ENCODE measurements around the gene CFAP46.

The CFAP46 gene

DNA sequence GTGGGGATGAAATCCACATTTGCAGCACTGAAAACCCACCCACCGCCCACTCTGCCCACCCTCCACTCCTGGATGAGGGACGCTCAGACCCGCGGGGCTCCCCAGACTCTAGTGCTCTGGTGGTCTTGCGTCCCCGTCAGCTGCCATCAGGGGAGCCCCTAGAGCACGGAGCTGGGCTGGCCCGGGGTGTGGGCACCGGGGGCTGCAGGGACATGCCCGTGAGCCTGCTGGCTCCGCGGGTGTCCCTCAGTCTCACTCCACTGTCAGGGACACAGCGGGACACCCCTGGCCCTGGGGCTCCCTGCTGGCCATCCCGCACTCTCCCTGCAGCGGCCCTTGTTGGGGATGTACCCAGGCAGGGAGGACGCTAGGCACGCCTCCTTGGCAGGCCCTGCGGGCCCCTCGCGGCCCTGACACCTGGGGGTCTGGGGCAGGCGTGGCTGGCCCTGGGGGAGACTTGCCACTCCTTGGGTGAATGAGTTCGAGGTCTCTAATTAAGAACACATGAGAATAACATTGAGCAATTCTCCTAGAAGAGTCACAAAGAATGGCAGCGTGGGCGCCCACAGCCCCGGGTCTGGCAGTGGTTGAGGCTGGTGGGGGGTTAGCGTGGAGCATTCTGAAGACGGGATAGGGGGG is 64.2 kb downstream of the CFAP46 start:
- H3K4me3 ChIP-seq (ENCODE audit: control insufficient read depth, low read depth, low read length): no peak overlapping the region
- TF ChIP-seq, protein P1, sequence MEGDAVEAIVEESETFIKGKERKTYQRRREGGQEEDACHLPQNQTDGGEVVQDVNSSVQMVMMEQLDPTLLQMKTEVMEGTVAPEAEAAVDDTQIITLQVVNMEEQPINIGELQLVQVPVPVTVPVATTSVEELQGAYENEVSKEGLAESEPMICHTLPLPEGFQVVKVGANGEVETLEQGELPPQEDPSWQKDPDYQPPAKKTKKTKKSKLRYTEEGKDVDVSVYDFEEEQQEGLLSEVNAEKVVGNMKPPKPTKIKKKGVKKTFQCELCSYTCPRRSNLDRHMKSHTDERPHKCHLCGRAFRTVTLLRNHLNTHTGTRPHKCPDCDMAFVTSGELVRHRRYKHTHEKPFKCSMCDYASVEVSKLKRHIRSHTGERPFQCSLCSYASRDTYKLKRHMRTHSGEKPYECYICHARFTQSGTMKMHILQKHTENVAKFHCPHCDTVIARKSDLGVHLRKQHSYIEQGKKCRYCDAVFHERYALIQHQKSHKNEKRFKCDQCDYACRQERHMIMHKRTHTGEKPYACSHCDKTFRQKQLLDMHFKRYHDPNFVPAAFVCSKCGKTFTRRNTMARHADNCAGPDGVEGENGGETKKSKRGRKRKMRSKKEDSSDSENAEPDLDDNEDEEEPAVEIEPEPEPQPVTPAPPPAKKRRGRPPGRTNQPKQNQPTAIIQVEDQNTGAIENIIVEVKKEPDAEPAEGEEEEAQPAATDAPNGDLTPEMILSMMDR (IDR thresholded peaks at IDR 0.05; ENCODE audit: control insufficient read depth, insufficient read depth, low read depth, low read length, missing control alignments): no peak
- DNase-seq (ENCODE audit: low read depth): no peak

DNA sequence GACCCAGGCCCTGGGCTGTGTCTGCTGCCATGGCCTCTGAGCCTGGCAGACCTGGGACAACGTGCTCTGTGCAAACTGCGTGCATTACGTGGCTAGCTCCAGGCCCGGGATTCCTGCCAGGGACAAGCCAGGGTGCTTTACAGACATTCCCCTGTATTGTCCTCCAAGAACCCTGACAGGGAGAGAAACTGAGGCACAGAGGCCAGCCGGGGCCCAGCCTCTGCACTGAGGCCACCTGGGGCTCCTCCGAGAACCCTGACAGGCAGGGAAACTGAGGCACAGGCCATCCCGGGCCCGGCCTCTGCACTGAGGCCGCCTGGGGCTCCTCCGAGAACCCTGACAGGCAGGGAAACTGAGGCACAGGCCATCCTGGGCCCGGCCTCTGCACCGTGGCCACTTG is 64.9 kb downstream of the CFAP46 start:
- no peak for DNase-seq (ENCODE audit: low read depth)
- H3K4me3 ChIP-seq (ENCODE audit: control insufficient read depth, low read depth, low read length): no peak overlapping the region
- TF ChIP-seq, protein P1 (IDR thresholded peaks at IDR 0.05; ENCODE audit: control insufficient read depth, insufficient read depth, low read depth, low read length, missing control alignments): no peak

DNA sequence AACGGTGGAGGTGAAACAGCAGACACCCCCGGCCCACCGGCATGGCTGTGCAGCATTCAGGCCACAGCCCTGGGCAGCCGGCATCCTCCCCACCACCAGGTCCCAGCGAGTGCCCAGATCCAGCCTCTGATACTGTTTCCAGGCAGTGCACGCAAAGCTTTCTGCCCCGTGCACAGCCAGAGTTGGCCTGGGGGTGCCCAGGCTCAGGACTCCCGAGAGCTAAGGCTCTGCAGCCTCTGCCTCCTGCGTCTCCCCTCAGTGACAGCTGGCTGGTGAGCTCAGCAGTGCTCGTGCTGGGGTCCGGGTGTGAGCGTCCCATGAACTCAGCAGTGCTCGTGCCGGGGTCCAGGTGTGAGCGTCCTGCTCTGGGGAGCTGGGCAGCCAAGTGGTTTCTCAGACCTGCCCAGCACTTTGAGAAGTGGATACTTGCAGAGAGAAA is 65.4 kb downstream of the CFAP46 start:
- TF ChIP-seq, protein P1 (IDR thresholded peaks at IDR 0.05; ENCODE audit: control insufficient read depth, insufficient read depth, low read depth, low read length, missing control alignments): no peak
- H3K4me3 ChIP-seq (ENCODE audit: control insufficient read depth, low read depth, low read length): no peak overlapping the region
- DNase-seq (ENCODE audit: low read depth): no peak

DNA sequence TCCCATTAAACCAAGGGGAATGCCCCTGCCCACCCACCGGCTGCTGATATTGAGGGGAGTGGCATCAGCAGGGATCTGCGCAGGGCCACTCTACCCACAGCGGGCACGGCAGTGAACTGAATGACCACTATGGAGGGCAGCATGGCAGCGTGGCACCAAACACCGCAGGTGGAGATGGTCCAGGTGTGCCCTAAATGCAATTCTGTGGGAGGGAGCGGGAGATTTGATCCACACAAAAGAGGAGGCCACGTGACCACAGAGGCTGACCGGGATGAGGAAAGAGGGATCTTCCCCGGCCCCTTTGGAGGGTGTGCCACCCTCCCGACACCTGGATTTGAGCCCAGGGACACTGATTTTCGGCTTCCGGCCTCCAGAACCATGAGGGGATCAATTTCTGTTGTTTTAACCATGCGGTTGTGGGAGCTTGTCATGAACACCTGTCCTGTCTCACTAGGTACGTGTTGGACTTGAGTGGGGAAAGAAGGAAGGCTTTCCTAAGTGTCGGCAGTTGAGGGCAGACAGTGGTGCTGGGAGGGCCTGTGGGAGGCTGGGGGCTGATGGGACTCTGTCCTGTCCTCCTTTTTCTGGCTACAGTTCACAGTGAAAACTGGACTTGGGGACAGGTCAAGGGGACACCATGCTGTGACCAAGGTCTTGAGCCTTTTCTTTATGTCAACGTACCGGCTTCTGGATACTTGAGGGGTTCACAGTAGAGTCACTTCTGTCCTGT is 66.1 kb downstream of the CFAP46 start:
- DNase-seq (ENCODE audit: low read depth): no peak
- H3K4me3 ChIP-seq (ENCODE audit: control insufficient read depth, low read depth, low read length): no peak overlapping the region
- TF ChIP-seq, protein P1 (IDR thresholded peaks at IDR 0.05; ENCODE audit: control insufficient read depth, insufficient read depth, low read depth, low read length, missing control alignments): no peak

DNA sequence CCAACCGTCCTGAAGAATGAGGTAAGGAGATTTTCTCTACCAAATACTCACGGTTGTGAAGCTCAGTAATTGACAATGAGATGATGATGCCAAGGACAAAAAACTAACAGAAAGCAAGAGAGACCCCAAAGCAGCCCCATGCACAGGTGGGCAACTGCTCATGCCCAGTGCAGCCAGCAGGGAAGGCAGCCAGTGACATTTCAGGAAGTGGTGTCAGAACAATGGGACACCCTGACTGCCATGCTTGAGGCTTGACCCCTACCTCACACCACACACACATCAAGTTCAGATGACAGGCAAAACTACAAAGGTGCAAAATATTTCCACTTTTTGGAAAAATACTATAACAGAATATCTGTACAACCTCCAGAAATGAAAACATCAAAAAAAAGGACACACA is 66.9 kb downstream of the CFAP46 start:
- no peak overlapping the region for H3K4me3 ChIP-seq (ENCODE audit: control insufficient read depth, low read depth, low read length)
- TF ChIP-seq, protein P1 (IDR thresholded peaks at IDR 0.05; ENCODE audit: control insufficient read depth, insufficient read depth, low read depth, low read length, missing control alignments): no peak
- DNase-seq (ENCODE audit: low read depth): no peak

DNA sequence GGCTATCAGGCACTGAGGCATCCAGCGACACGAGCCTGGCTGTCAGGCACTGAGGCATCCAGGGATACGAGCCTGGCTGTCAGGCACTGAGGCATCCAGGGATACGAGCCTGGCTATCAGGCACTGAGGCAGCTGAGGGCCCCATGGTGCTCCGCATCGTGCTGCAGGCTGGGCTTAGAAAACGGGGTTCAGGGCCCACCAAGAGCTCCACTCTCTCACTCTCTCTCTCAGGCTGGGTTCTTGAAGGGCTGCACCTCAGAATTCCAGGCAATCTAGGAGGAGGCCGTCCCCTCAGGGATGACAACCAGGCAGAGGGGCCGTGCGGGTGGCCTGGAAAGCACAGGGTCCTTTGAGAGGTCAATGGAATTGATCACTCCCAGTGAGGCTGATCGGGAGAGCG is 69.0 kb downstream of the CFAP46 start:
- no peak for DNase-seq (ENCODE audit: low read depth)
- TF ChIP-seq, protein P1 (IDR thresholded peaks at IDR 0.05; ENCODE audit: control insufficient read depth, insufficient read depth, low read depth, low read length, missing control alignments): no peak
- no peak overlapping the region for H3K4me3 ChIP-seq (ENCODE audit: control insufficient read depth, low read depth, low read length)
